ENCODE results near the gene ARHGAP23. TPM values are rescaled to one million over a fixed set of nuclear protein-coding genes. Genes with fewer than 3 reads are reported as not detected.

The ARHGAP23 gene
- polyA plus RNA-seq, 3 donors: 0.03 to 0.21 (median 0.09) TPM

DNA sequence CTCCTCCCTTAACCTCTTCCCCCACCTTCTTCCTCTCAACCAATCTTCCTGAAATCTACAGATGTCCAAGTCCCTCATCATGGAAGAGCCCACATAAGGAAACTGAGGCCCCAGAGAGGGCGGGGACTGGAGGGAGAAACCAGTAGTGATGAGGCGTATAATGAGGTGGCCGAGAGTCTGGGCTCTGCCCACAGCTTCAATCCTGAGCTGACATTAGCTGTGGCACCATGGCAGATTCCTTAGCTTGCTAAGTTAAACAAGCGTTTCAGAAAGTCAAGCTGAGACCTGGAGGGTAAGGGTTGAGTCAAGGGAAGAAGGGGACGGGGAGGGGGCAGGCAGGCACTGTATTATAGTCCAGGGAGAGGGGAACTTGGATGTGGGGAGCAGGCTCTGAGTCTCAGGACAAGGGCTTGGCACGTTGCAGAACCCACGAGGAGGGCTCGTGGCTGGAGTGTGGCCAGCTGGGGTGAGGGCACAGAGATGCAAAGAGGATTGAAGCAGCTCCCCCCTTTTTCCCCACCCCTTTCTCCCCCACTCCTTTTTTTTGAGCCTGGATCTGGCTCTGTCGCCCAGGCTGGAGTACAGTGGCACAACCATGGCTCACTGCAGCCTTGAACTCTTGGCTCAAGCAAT is 13.3 kb downstream of the ARHGAP23 start:
- no peaks in the 10 kb centered on the region for H3K9me3 ChIP-seq (replicated peaks in 1 of 2; ENCODE audit: control insufficient read depth in 1 of 2, insufficient read depth in 1 of 2, low read length in 2 of 2)
- H3K4me3 ChIP-seq (replicated peaks in 1 of 3; ENCODE audit: low read depth in 2 of 3, low read length in 3 of 3): no peak overlapping the region
- intact Hi-C loops (cut with micrococcal nuclease): no loop called here
- H3K36me3 Mint-ChIP-seq: no peaks in the 10 kb centered on the region
- H3K4me1 ChIP-seq (ENCODE audit: control insufficient read depth in 1 of 2, insufficient read depth in 2 of 2, low read length in 2 of 2): no peaks in the 10 kb centered on the region
- 81% methylated on average over 5 of the region's 9 CpGs for WGBS (ENCODE audit: insufficient coverage)
- no peak for DNase-seq
- H3K9me3 Mint-ChIP-seq: no peaks in the 10 kb centered on the region
- peak overlapping the region in 1 of 7 donors; percentile 46 for H3K27ac Mint-ChIP-seq
- TF ChIP-seq, protein P1, sequence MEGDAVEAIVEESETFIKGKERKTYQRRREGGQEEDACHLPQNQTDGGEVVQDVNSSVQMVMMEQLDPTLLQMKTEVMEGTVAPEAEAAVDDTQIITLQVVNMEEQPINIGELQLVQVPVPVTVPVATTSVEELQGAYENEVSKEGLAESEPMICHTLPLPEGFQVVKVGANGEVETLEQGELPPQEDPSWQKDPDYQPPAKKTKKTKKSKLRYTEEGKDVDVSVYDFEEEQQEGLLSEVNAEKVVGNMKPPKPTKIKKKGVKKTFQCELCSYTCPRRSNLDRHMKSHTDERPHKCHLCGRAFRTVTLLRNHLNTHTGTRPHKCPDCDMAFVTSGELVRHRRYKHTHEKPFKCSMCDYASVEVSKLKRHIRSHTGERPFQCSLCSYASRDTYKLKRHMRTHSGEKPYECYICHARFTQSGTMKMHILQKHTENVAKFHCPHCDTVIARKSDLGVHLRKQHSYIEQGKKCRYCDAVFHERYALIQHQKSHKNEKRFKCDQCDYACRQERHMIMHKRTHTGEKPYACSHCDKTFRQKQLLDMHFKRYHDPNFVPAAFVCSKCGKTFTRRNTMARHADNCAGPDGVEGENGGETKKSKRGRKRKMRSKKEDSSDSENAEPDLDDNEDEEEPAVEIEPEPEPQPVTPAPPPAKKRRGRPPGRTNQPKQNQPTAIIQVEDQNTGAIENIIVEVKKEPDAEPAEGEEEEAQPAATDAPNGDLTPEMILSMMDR (IDR thresholded peaks at IDR 0.05): no peak
- H3K36me3 ChIP-seq (replicated peaks in 1 of 2; ENCODE audit: control insufficient read depth in 1 of 2, insufficient read depth in 2 of 2, low read length in 2 of 2): no peaks in the 10 kb centered on the region
- H3K27me3 Mint-ChIP-seq (ENCODE audit: low read depth in 3 of 3): peaks cover 0 to 4% (median 3%) of the 10 kb centered on the region in 3 donors
- no peaks in the 10 kb centered on the region for H3K79me2 ChIP-seq (ENCODE audit: insufficient read depth, low read length)
- no peak overlapping the region for H3K9ac ChIP-seq (ENCODE audit: insufficient read depth, low read length, poor library complexity, severe bottlenecking)
- no peak overlapping the region for H3K4me2 ChIP-seq (replicated peaks; ENCODE audit: extremely low read depth, low read length, poor library complexity, severe bottlenecking)
- no peak overlapping the region for H2AFZ ChIP-seq (ENCODE audit: insufficient read depth, low read depth, low read length, poor library complexity, severe bottlenecking)
- no peak overlapping the region for H3K4me3 Mint-ChIP-seq
- no peaks in the 10 kb centered on the region for H4K20me1 ChIP-seq (ENCODE audit: insufficient read depth, low read length)
- H3K27ac ChIP-seq (ENCODE audit: low read depth in 1 of 2, low read length in 2 of 2): no peak overlapping the region
- no peaks in the 10 kb centered on the region for H3K27me3 ChIP-seq (ENCODE audit: control insufficient read depth in 2 of 2, insufficient read depth in 2 of 2, low read length in 2 of 2)
- peaks cover 5% of the 10 kb centered on the region for H3K4me1 Mint-ChIP-seq

DNA sequence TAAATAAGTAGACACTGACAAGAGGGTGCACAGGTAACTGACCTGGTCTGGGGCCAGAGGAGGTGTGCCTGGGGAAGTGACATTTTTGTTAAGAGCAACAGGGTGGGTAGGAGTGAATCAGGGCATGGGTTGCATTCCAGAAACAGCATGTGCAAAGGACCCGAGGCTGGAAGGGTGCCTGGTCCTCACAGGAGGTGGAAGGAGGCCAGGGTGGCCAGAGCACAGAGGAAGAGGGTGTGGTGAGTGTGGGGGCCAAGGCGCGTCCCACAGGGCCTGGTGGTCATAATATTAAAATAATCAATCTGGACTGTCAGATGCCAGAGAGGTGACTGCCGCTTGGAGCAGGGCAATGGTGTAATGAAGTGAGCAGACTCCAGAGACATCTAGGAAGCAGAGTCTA is 14.3 kb downstream of the ARHGAP23 start:
- H3K4me2 ChIP-seq (replicated peaks; ENCODE audit: extremely low read depth, low read length, poor library complexity, severe bottlenecking): no peak overlapping the region
- Mint-ChIP-seq H3K9me3 (no peaks in the 10 kb centered on the region), H3K4me3 (no peak overlapping the region), H3K27me3 (ENCODE audit: low read depth in 3 of 3) (peaks cover 0 to 4% (median 3%) of the 10 kb centered on the region in 3 donors), H3K27ac (no peak overlapping the region), H3K36me3 (no peaks in the 10 kb centered on the region), H3K4me1 (peaks cover 5% of the 10 kb centered on the region)
- WGBS (ENCODE audit: insufficient coverage): 78% methylated on average over 2 of the region's 4 CpGs
- no peaks in the 10 kb centered on the region for H4K20me1 ChIP-seq (ENCODE audit: insufficient read depth, low read length)
- H2AFZ ChIP-seq (ENCODE audit: insufficient read depth, low read depth, low read length, poor library complexity, severe bottlenecking): no peak overlapping the region
- no peak overlapping the region for H3K9ac ChIP-seq (ENCODE audit: insufficient read depth, low read length, poor library complexity, severe bottlenecking)
- no peaks in the 10 kb centered on the region for H3K79me2 ChIP-seq (ENCODE audit: insufficient read depth, low read length)
- no peaks in the 10 kb centered on the region for H3K4me1 ChIP-seq (ENCODE audit: control insufficient read depth in 1 of 2, insufficient read depth in 2 of 2, low read length in 2 of 2)
- no peak for DNase-seq
- no peaks in the 10 kb centered on the region for H3K27me3 ChIP-seq (ENCODE audit: control insufficient read depth in 2 of 2, insufficient read depth in 2 of 2, low read length in 2 of 2)
- H3K9me3 ChIP-seq (replicated peaks in 1 of 2; ENCODE audit: control insufficient read depth in 1 of 2, insufficient read depth in 1 of 2, low read length in 2 of 2): no peaks in the 10 kb centered on the region
- intact Hi-C loops (cut with micrococcal nuclease): no loop called here
- no peaks in the 10 kb centered on the region for H3K36me3 ChIP-seq (replicated peaks in 1 of 2; ENCODE audit: control insufficient read depth in 1 of 2, insufficient read depth in 2 of 2, low read length in 2 of 2)
- TF ChIP-seq, protein P1 (IDR thresholded peaks at IDR 0.05): no peak
- H3K27ac ChIP-seq (ENCODE audit: low read depth in 1 of 2, low read length in 2 of 2): no peak overlapping the region
- H3K4me3 ChIP-seq (replicated peaks in 1 of 3; ENCODE audit: low read depth in 2 of 3, low read length in 3 of 3): no peak overlapping the region
